CD14-positive monocyte (primary cell): ENCODE data around the gene SELENOM. TPM values are rescaled to one million over a fixed set of nuclear protein-coding genes. Genes with fewer than 3 reads are reported as not detected.

ENCODE experiments used
- DNase-seq, 3 donors: peaks; one replicate each; pipeline ENCODE4 v3.0.0-alpha.2; 2011 to 2022
- H2AFZ ChIP-seq: 2 replicates; pipeline ENCODE4 v1.6.0; 2012; ENCODE audit warnings: mild to moderate bottlenecking, low read depth, low read length, inconsistent platforms; ENCODE audit not compliant: insufficient read depth, poor library complexity, severe bottlenecking
- H3K27ac ChIP-seq, 2 donors: 1 replicate in 1 of 2; 2 replicates in 1 of 2; pipeline ENCODE4 v1.5.1; 2012 to 2013; ENCODE audit warnings: low read length in 2 of 2, control low read depth in 1 of 2, inconsistent platforms in 1 of 2, low read depth in 1 of 2, mild to moderate bottlenecking in 1 of 2
- H3K27me3 ChIP-seq, 2 donors: one replicate each; pipeline versions ENCODE4 v1.6.0 to v1.6.1; 2011 to 2013; ENCODE audit warnings: low read length in 2 of 2; ENCODE audit not compliant: control insufficient read depth in 2 of 2, insufficient read depth in 2 of 2
- H3K36me3 ChIP-seq, 2 donors: replicated peaks in 1 of 2; 1 replicate in 1 of 2; 2 replicates in 1 of 2; pipeline versions ENCODE4 v1.5.1 to v1.6.1; 2012 to 2013; ENCODE audit warnings: low read length in 2 of 2, control low read depth in 1 of 2, inconsistent platforms in 1 of 2, mild to moderate bottlenecking in 1 of 2; ENCODE audit not compliant: insufficient read depth in 2 of 2, control insufficient read depth in 1 of 2
- H3K4me1 ChIP-seq, 2 donors: 1 replicate in 1 of 2; 2 replicates in 1 of 2; pipeline versions ENCODE4 v1.5.1 to v1.6.1; 2012 to 2013; ENCODE audit warnings: low read length in 2 of 2, control low read depth in 1 of 2, inconsistent platforms in 1 of 2, mild to moderate bottlenecking in 1 of 2, moderate library complexity in 1 of 2; ENCODE audit not compliant: insufficient read depth in 2 of 2, control insufficient read depth in 1 of 2
- H3K4me2 ChIP-seq: replicated peaks from 2 replicates; pipeline ENCODE3; 2012; ENCODE audit warnings: low read length, moderate library complexity, mild to moderate bottlenecking; ENCODE audit not compliant: poor library complexity, severe bottlenecking; ENCODE audit errors: extremely low read depth
- H3K4me3 ChIP-seq, 3 experiments: fragments of 200-600 bp in 1 of 3; sonication (generic) in 1 of 3; replicated peaks in 1 of 3; 1 replicate in 2 of 3; 2 replicates in 1 of 3; pipeline ENCODE4 v1.5.1; 2011 to 2013; ENCODE audit warnings: low read length in 3 of 3, mild to moderate bottlenecking in 3 of 3, control low read depth in 2 of 3, low read depth in 2 of 3, inconsistent platforms in 1 of 3, moderate library complexity in 1 of 3
- H3K79me2 ChIP-seq: 2 replicates; pipeline ENCODE4 v1.6.0; 2012; ENCODE audit warnings: mild to moderate bottlenecking, control low read depth, inconsistent platforms, low read length, moderate library complexity; ENCODE audit not compliant: insufficient read depth
- H3K9ac ChIP-seq: 2 replicates; pipeline ENCODE4 v1.6.0; 2017; ENCODE audit warnings: low read length, mild to moderate bottlenecking; ENCODE audit not compliant: insufficient read depth, poor library complexity, severe bottlenecking
- H3K9me3 ChIP-seq, 2 donors: replicated peaks in 1 of 2; 1 replicate in 1 of 2; 2 replicates in 1 of 2; pipeline versions ENCODE4 v1.5.1 to v1.6.1; 2012 to 2013; ENCODE audit warnings: low read length in 2 of 2, control low read depth in 1 of 2; ENCODE audit not compliant: control insufficient read depth in 1 of 2, insufficient read depth in 1 of 2
- H4K20me1 ChIP-seq: 2 replicates; pipeline ENCODE4 v1.6.0; 2012; ENCODE audit warnings: mild to moderate bottlenecking, low read length, control low read depth, moderate library complexity; ENCODE audit not compliant: insufficient read depth
- H3K27ac Mint-ChIP-seq, 7 donors: one replicate each; pipeline ENCODE4 v1.8.0; 2020; ENCODE audit warnings: mild to moderate bottlenecking in 7 of 7, mixed read lengths in 7 of 7, moderate library complexity in 6 of 7, inconsistent platforms in 2 of 7
- H3K27me3 Mint-ChIP-seq, 3 donors: one replicate each; pipeline ENCODE4 v1.8.0; 2021 to 2022; ENCODE audit warnings: low read depth in 3 of 3, mild to moderate bottlenecking in 3 of 3, mixed read lengths in 3 of 3, moderate library complexity in 3 of 3, inconsistent platforms in 1 of 3
- H3K36me3 Mint-ChIP-seq, 2 donors: one replicate each; pipeline ENCODE4 v1.8.0; 2020; ENCODE audit warnings: mixed read lengths in 2 of 2, inconsistent platforms in 1 of 2, mild to moderate bottlenecking in 1 of 2
- H3K4me1 Mint-ChIP-seq: one replicate; pipeline ENCODE4 v1.8.0; 2020; ENCODE audit warnings: mild to moderate bottlenecking, mixed read lengths
- H3K4me3 Mint-ChIP-seq, 2 donors: one replicate each; pipeline ENCODE4 v1.8.0; 2020; ENCODE audit warnings: mild to moderate bottlenecking in 2 of 2, mixed read lengths in 2 of 2, moderate library complexity in 1 of 2
- H3K9me3 Mint-ChIP-seq, 7 donors: one replicate each; pipeline ENCODE4 v1.8.0; 2020 to 2022; ENCODE audit warnings: mixed read lengths in 7 of 7, mild to moderate bottlenecking in 6 of 7, moderate library complexity in 6 of 7, inconsistent platforms in 2 of 7
- WGBS: methylation state at CpG from one replicate; pipeline ENCODE4 v1.1.5; 2013; ENCODE audit warnings: missing lambda C conversion rate; ENCODE audit not compliant: insufficient coverage; 5-methylcytosine and 5-hydroxymethylcytosine counted together
- intact Hi-C, 2 donors: fragments of 100-400 bp; cut with micrococcal nuclease; formaldehyde crosslinking; loops; one replicate each; pipeline versions ENCODE4 v1.15.0 to v1.15.1; 2023
- polyA plus RNA-seq, 3 donors: library from polyadenylated mRNA; depleted of rRNA in 1 of 3; unstranded in 2 of 3; stranded (reverse) in 1 of 3; fragments of 300-500 nt in 2 of 3; fragments of >200 nt in 1 of 3; fragmentation: Illumina TruSeq in 2 of 3; gene quantifications; 1 replicate in 2 of 3; 2 replicates in 1 of 3; pipeline ENCODE4 v1.2.3, GENCODE V29; 2012 to 2021
- TF ChIP-seq, protein P1 (sequence below): fragments of 200-600 bp; IDR thresholded peaks from one replicate; pipeline ENCODE4 v1.8.0; 2022; ENCODE audit warnings: antibody characterized with exemption, mild to moderate bottlenecking

The SELENOM gene
- polyA plus RNA-seq, 3 donors = 3.2 to 7.6 (median 3.4) TPM

- intact Hi-C loops = no loop called here
- no peaks in the 10 kb centered on the region for H3K79me2 ChIP-seq
- Mint-ChIP-seq H3K36me3 (no peaks in the 10 kb centered on the region), H3K9me3 (no peaks in the 10 kb centered on the region), H3K4me1 (no peaks in the 10 kb centered on the region), H3K4me3 (no peak overlapping the region), H3K27me3 (peaks cover 5 to 6% (median 6%) of the 10 kb centered on the region in 3 donors), H3K27ac (no peak overlapping the region)
- H3K27ac ChIP-seq = no peak overlapping the region
- H3K9me3 ChIP-seq = no peaks in the 10 kb centered on the region
- no peaks in the 10 kb centered on the region for H3K4me1 ChIP-seq
- no peaks in the 10 kb centered on the region for H3K36me3 ChIP-seq
- no peak overlapping the region for H3K4me3 ChIP-seq
- DNase-seq = no peak
- H3K9ac ChIP-seq = no peak overlapping the region
- no peaks in the 10 kb centered on the region for H3K27me3 ChIP-seq
- H2AFZ ChIP-seq = no peak overlapping the region
- WGBS = 97% methylated on average over 4 of the region's 5 CpGs
- TF ChIP-seq, protein P1, sequence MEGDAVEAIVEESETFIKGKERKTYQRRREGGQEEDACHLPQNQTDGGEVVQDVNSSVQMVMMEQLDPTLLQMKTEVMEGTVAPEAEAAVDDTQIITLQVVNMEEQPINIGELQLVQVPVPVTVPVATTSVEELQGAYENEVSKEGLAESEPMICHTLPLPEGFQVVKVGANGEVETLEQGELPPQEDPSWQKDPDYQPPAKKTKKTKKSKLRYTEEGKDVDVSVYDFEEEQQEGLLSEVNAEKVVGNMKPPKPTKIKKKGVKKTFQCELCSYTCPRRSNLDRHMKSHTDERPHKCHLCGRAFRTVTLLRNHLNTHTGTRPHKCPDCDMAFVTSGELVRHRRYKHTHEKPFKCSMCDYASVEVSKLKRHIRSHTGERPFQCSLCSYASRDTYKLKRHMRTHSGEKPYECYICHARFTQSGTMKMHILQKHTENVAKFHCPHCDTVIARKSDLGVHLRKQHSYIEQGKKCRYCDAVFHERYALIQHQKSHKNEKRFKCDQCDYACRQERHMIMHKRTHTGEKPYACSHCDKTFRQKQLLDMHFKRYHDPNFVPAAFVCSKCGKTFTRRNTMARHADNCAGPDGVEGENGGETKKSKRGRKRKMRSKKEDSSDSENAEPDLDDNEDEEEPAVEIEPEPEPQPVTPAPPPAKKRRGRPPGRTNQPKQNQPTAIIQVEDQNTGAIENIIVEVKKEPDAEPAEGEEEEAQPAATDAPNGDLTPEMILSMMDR = no peak
- H3K4me2 ChIP-seq = no peak overlapping the region
- no peaks in the 10 kb centered on the region for H4K20me1 ChIP-seq
Measured at GRCh38 chr22:31120230-31120629, 12.9 kb upstream of the SELENOM start.

GRCh38 chr22:31119026-31119717, 11.8 kb upstream of the SELENOM start:
- H2AFZ ChIP-seq = no peak overlapping the region
- H3K27me3 ChIP-seq = no peaks in the 10 kb centered on the region
- no peak overlapping the region for H3K4me3 ChIP-seq
- Mint-ChIP-seq H3K4me1 (no peaks in the 10 kb centered on the region), H3K27ac (no peak overlapping the region), H3K27me3 (peaks cover 5 to 6% (median 5%) of the 10 kb centered on the region in 3 donors), H3K4me3 (no peak overlapping the region), H3K9me3 (no peaks in the 10 kb centered on the region), H3K36me3 (no peaks in the 10 kb centered on the region)
- H3K79me2 ChIP-seq = no peaks in the 10 kb centered on the region
- H3K4me1 ChIP-seq = no peaks in the 10 kb centered on the region
- H3K9ac ChIP-seq = no peak overlapping the region
- intact Hi-C loops = no loop called here
- H3K36me3 ChIP-seq = no peaks in the 10 kb centered on the region
- WGBS = no CpG with 5 or more reads among the region's 7 CpGs
- no peak overlapping the region for H3K27ac ChIP-seq
- no peak for DNase-seq
- no peaks in the 10 kb centered on the region for H4K20me1 ChIP-seq
- H3K4me2 ChIP-seq = no peak overlapping the region
- TF ChIP-seq, protein P1 = no peak
- no peaks in the 10 kb centered on the region for H3K9me3 ChIP-seq
